Endodermal cell (in vitro differentiated cells): ENCODE results near the gene COMMD10. TPM values are rescaled to one million over a fixed set of nuclear protein-coding genes. Genes with fewer than 3 reads are reported as not detected.

Source experiments
- DNase-seq: peaks from one replicate; pipeline ENCODE4 v3.0.0-alpha.2; 2017
- H3K27ac ChIP-seq: 2 replicates; pipeline ENCODE4 v1.5.1; 2013; ENCODE audit warnings: mild to moderate bottlenecking, low read depth, low read length, moderate library complexity
- H3K27me3 ChIP-seq: 2 replicates; pipeline ENCODE4 v1.6.1; 2013; ENCODE audit warnings: mild to moderate bottlenecking, low read length, moderate library complexity; ENCODE audit not compliant: insufficient read depth, control insufficient read depth, poor library complexity, severe bottlenecking
- H3K36me3 ChIP-seq: 2 replicates; pipeline ENCODE4 v1.7.0; 2013; ENCODE audit warnings: mild to moderate bottlenecking, low read length, moderate library complexity; ENCODE audit not compliant: control insufficient read depth, insufficient read depth
- H3K4me1 ChIP-seq: one replicate; pipeline ENCODE4 v1.7.0; 2013; ENCODE audit warnings: low read length; ENCODE audit not compliant: control insufficient read depth, insufficient read depth
- H3K4me3 ChIP-seq: 2 replicates; pipeline ENCODE4 v1.5.1; 2013; ENCODE audit warnings: mild to moderate bottlenecking, low read length, moderate library complexity
- H3K9ac ChIP-seq: 2 replicates; pipeline ENCODE4 v1.6.1; 2013; ENCODE audit warnings: mild to moderate bottlenecking, low read length, moderate library complexity; ENCODE audit not compliant: poor library complexity, severe bottlenecking; ENCODE audit errors: extremely low read depth
- H3K9me3 ChIP-seq: 2 replicates; pipeline ENCODE4 v1.6.1; 2013; ENCODE audit warnings: mild to moderate bottlenecking, low read length, moderate library complexity; ENCODE audit not compliant: control insufficient read depth
- H3K27ac Mint-ChIP-seq: 2 replicates; pipeline ENCODE4 v1.8.0; 2020; ENCODE audit warnings: mixed read lengths
- H3K27me3 Mint-ChIP-seq: 2 replicates; pipeline ENCODE4 v1.8.0; 2021; ENCODE audit warnings: mild to moderate bottlenecking, mixed read lengths; ENCODE audit not compliant: insufficient read depth
- H3K36me3 Mint-ChIP-seq: 2 replicates; pipeline ENCODE4 v1.8.0; 2020; ENCODE audit warnings: low read depth, mixed read lengths
- H3K4me1 Mint-ChIP-seq: 2 replicates; pipeline ENCODE4 v1.8.0; 2020; ENCODE audit warnings: mixed read lengths
- H3K4me3 Mint-ChIP-seq: 2 replicates; pipeline ENCODE4 v1.8.0; 2020; ENCODE audit warnings: mild to moderate bottlenecking, moderate library complexity, mixed read lengths
- H3K9me3 Mint-ChIP-seq: 2 replicates; pipeline ENCODE4 v1.8.0; 2020; ENCODE audit warnings: mild to moderate bottlenecking, mixed read lengths
- CTCF ChIP-seq: fragments of 200-600 bp; sonication (generic); conservative IDR thresholded peaks from 2 replicates; pipeline ENCODE4 v1.5.0; 2021; ENCODE audit warnings: antibody characterized with exemption, mild to moderate bottlenecking
- WGBS, 2 experiments: methylation state at CpG; one replicate each; pipeline versions ENCODE4 v1.1.5 to v1.1.7; 2013; ENCODE audit warnings: missing lambda C conversion rate in 2 of 2, mixed read lengths in 1 of 2; ENCODE audit not compliant: insufficient coverage in 1 of 2, insufficient read length in 1 of 2; 5-methylcytosine and 5-hydroxymethylcytosine counted together
- total RNA-seq, 2 donors: library from RNA; stranded (reverse); fragmentation: NEBNext Ultra II Directional in 1 of 2; extraction: Animal tissue kit (Norgen Biotek cat#: 25700) in 1 of 2; gene quantifications; 2 replicates in 1 of 2; 3 replicates in 1 of 2; pipeline ENCODE4 v1.2.1, GENCODE V29; 2021

The COMMD10 gene
- total RNA-seq, 2 donors from 2014 or later = 25.3 to 29.8 TPM

GRCh38 chr5:116045821-116046220 lies 39.0 kb upstream of the COMMD10 start:
- H3K4me3 ChIP-seq = no peak overlapping the region
- no peak overlapping the region for H3K4me3 Mint-ChIP-seq
- TF ChIP-seq CTCF = no peak
- no peak for DNase-seq
- no peaks in the 10 kb centered on the region for H3K4me1 Mint-ChIP-seq
- no peaks in the 10 kb centered on the region for H3K9me3 Mint-ChIP-seq
- 86 to 95% methylated on average over 1 to 2 of the region's 2 CpGs for WGBS, 2 experiments
- H3K27me3 ChIP-seq = no peaks in the 10 kb centered on the region
- no peak overlapping the region for H3K27ac Mint-ChIP-seq
- no peaks in the 10 kb centered on the region for H3K4me1 ChIP-seq
- no peaks in the 10 kb centered on the region for H3K9me3 ChIP-seq
- H3K9ac ChIP-seq = no peak overlapping the region
- no peak overlapping the region for H3K27ac ChIP-seq
- no peaks in the 10 kb centered on the region for H3K36me3 Mint-ChIP-seq
- peaks cover 2% of the 10 kb centered on the region for H3K27me3 Mint-ChIP-seq
- H3K36me3 ChIP-seq = no peaks in the 10 kb centered on the region

GRCh38 chr5:116046261-116046660 lies 38.6 kb upstream of the COMMD10 start:
- Histone ChIP-seq H3K4me3 (no peak overlapping the region), H3K9me3 (no peaks in the 10 kb centered on the region), H3K4me1 (no peaks in the 10 kb centered on the region), H3K27ac (no peak overlapping the region), H3K36me3 (no peaks in the 10 kb centered on the region), H3K9ac (no peak overlapping the region), H3K27me3 (no peaks in the 10 kb centered on the region)
- Mint-ChIP-seq H3K27me3 (peaks cover 2% of the 10 kb centered on the region), H3K9me3 (no peaks in the 10 kb centered on the region), H3K4me3 (no peak overlapping the region), H3K4me1 (no peaks in the 10 kb centered on the region), H3K36me3 (no peaks in the 10 kb centered on the region), H3K27ac (no peak overlapping the region)
- TF ChIP-seq CTCF = no peak
- 91% methylated on average over 3 of the region's 3 CpGs; no CpG with 5 or more reads in 1 of the 2 experiments for WGBS, 2 experiments
- no peak for DNase-seq

- no peak overlapping the region for H3K27ac ChIP-seq
- no peak overlapping the region for H3K4me3 ChIP-seq
- Mint-ChIP-seq H3K4me3 (no peak overlapping the region), H3K9me3 (no peaks in the 10 kb centered on the region), H3K27ac (no peak overlapping the region), H3K27me3 (peaks cover 2% of the 10 kb centered on the region), H3K4me1 (no peaks in the 10 kb centered on the region), H3K36me3 (no peaks in the 10 kb centered on the region)
- H3K4me1 ChIP-seq = no peaks in the 10 kb centered on the region
- H3K27me3 ChIP-seq = no peaks in the 10 kb centered on the region
- H3K9ac ChIP-seq = no peak overlapping the region
- WGBS, 2 experiments = 89 to 100% methylated on average over 2 of the region's 2 CpGs
- DNase-seq = no peak
- no peaks in the 10 kb centered on the region for H3K9me3 ChIP-seq
- H3K36me3 ChIP-seq = no peaks in the 10 kb centered on the region
- no peak for TF ChIP-seq CTCF
Measured at GRCh38 chr5:116046823-116047222, 38.0 kb upstream of the COMMD10 start.
